BLaER1 treated with 17β-estradiol and CSF1 and Interleukin-3, amounts not matched to agents 10 nM and 100 nM (cell line): Measurements from ENCODE around the gene GP9.

Experiments used
- H3K27ac ChIP-seq, 11 experiments: shearing (Covaris generic); formaldehyde crosslinking; 2 replicates each; pipeline ENCODE4 v1.8.1; 2022
- H3K27me3 ChIP-seq, 11 experiments: shearing (Covaris generic); formaldehyde crosslinking; 2 replicates each; pipeline ENCODE4 v1.8.1; 2022
- H3K36me3 ChIP-seq, 11 experiments: shearing (Covaris generic); formaldehyde crosslinking; 2 replicates each; pipeline ENCODE4 v1.8.1; 2022
- H3K4me1 ChIP-seq, 10 experiments: shearing (Covaris generic); formaldehyde crosslinking; 2 replicates each; pipeline ENCODE4 v1.8.1; 2022
- H3K4me2 ChIP-seq, 11 experiments: shearing (Covaris generic); formaldehyde crosslinking; 2 replicates each; pipeline ENCODE4 v1.8.1; 2022
- H3K4me3 ChIP-seq, 10 experiments: shearing (Covaris generic); formaldehyde crosslinking; 2 replicates each; pipeline ENCODE4 v1.8.1; 2022
- H3K9ac ChIP-seq, 11 experiments: shearing (Covaris generic); formaldehyde crosslinking; 2 replicates each; pipeline ENCODE4 v1.8.1; 2022
- H3K9me3 ChIP-seq, 11 experiments: shearing (Covaris generic); formaldehyde crosslinking; replicated peaks in 1 of 11; 2 replicates each; pipeline ENCODE4 v1.8.1; 2022
- H4K20me1 ChIP-seq, 11 experiments: shearing (Covaris generic); formaldehyde crosslinking; 2 replicates each; pipeline ENCODE4 v1.8.1; 2022
- Cebpa-rat ChIP-seq, 11 experiments: shearing (Covaris generic); IDR thresholded peaks; 2 replicates each; pipeline ENCODE4 v1.8.1; 2022

GP9 gene

GRCh38 chr3:129050556-129051295, 9.9 kb upstream of the GP9 start:
- Histone ChIP-seq H3K36me3 (no peaks in the 10 kb centered on the region), H3K4me1 (peaks cover 0 to 51% (median 28%) of the 10 kb centered on the region in 10 experiments; a peak in 14 of 20 replicates), H3K4me3 (no peak overlapping the region), H3K9me3 (peaks cover 6 to 33% (median 25%) of the 10 kb centered on the region in 11 experiments), H3K27ac (no peak overlapping the region), H4K20me1 (no peaks in the 10 kb centered on the region), H3K9ac (no peak overlapping the region), H3K4me2 (peak overlapping the region in 7 of 11 experiments; percentile 4 to 50 (median 30); a peak in 8 of 22 replicates), H3K27me3 (peaks cover 12 to 20% (median 17%) of the 10 kb centered on the region in 11 experiments)
- TF ChIP-seq Cebpa-rat (IDR thresholded peaks at IDR 0.05): no peak

DNA sequence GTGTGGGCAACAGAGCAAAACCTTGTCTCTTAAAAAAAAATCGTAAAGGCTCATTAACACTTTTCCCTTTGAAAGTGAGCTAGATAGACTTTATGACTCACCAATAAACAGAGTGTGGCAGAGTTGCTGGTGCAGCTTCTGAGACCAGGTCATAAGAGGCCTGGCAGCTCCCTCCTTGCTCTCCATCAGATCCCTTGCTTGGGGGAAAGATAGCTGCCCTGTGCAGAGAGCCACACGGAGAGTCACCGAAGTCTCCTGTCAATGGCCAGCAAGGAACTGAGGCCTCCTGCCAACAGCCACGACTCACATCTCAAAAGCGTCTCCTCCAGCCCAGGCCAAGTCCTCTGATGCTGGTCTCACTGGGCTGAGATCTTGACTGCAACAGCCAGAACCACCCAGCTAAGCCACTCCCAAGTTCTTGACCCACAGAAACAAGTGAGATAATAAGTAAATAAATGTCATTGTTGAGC, 8.7 kb upstream of the GP9 start:
- H3K4me3 ChIP-seq: no peak overlapping the region
- TF ChIP-seq Cebpa-rat (IDR thresholded peaks at IDR 0.05): no peak
- H3K4me2 ChIP-seq: peak overlapping the region in 8 of 11 experiments; percentile 4 to 52 (median 32); a peak in 9 of 22 replicates
- H3K9ac ChIP-seq: no peak overlapping the region
- H3K9me3 ChIP-seq: peaks cover 0 to 21% (median 17%) of the 10 kb centered on the region in 11 experiments; a peak in 16 of 22 replicates
- H3K36me3 ChIP-seq: no peaks in the 10 kb centered on the region
- H3K4me1 ChIP-seq: peaks cover 0 to 55% (median 34%) of the 10 kb centered on the region in 10 experiments; a peak in 14 of 20 replicates
- peaks cover under 1 to 8% (median 5%) of the 10 kb centered on the region in 11 experiments; a peak in 15 of 22 replicates for H3K27me3 ChIP-seq
- H4K20me1 ChIP-seq: no peaks in the 10 kb centered on the region
- peak overlapping the region in 1 of 11 experiments; percentile 1; a peak in 1 of 22 replicates for H3K27ac ChIP-seq

DNA sequence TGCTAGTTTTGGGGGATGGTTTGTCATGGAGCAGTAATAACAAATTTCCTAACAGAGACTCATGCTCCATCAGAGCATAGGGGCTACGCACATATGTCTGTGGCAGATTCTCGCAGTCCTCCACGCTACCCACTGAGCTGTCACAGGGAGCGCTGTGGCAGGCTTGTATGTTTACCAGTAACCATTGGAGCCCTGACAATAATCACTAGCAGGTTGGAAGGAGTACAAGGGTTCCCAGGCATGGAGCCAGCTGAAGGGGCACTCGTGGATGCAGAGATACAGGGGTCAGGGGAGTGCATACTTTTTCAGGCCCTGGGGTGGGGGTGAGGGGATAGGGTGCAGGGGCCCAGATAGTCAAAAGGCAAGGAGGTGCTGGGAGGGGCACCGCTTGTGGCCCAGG, 7.9 kb upstream of the GP9 start:
- H3K4me1 ChIP-seq: peaks cover 0 to 60% (median 36%) of the 10 kb centered on the region in 10 experiments; a peak in 15 of 20 replicates
- TF ChIP-seq Cebpa-rat (IDR thresholded peaks at IDR 0.05): no peak
- H3K27ac ChIP-seq: no peak overlapping the region
- no peak overlapping the region for H3K4me3 ChIP-seq
- peaks cover 0 to 14% (median 11%) of the 10 kb centered on the region in 11 experiments; a peak in 16 of 22 replicates for H3K9me3 ChIP-seq
- H3K36me3 ChIP-seq: no peaks in the 10 kb centered on the region
- H4K20me1 ChIP-seq: no peaks in the 10 kb centered on the region
- H3K4me2 ChIP-seq: peak overlapping the region in 3 of 11 experiments; percentile 27 to 61 (median 61); a peak in 3 of 22 replicates
- H3K9ac ChIP-seq: no peak overlapping the region
- H3K27me3 ChIP-seq: peaks cover 0 to under 1% (median 0%) of the 10 kb centered on the region in 11 experiments; a peak in 1 of 22 replicates

DNA sequence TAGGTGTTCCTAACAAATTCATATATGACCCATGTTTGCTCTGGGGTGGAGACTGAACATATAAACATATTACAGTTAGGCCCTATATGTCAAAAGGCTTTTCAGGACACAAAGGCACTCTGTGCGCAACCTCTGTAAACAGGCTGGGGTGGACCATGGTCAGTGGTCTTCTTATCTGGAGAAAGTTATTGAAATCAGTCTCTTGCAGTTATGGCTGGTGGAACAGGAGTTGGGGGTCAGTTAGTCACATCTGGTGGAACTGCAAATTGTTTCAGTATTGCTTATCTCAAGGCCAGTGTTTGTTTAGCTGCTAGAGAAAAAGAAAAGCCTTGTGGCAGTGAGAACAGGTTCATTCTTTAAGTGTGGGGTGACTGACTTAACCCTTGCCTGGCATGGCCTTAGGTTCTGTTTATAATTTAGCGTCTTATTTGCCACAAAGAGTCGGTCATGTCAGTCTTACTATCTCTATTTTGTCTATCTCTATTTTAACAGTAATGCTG, 5.9 kb upstream of the GP9 start:
- Histone ChIP-seq H3K4me1 (peaks cover 17 to 80% (median 56%) of the 10 kb centered on the region in 10 experiments), H3K27me3 (no peaks in the 10 kb centered on the region), H3K4me3 (no peak overlapping the region), H3K4me2 (no peak overlapping the region), H3K9ac (no peak overlapping the region), H3K36me3 (no peaks in the 10 kb centered on the region), H4K20me1 (peaks cover 0 to 8% (median 0%) of the 10 kb centered on the region in 11 experiments; a peak in 1 of 22 replicates), H3K27ac (no peak overlapping the region), H3K9me3 (no peaks in the 10 kb centered on the region)
- no peak for TF ChIP-seq Cebpa-rat (IDR thresholded peaks at IDR 0.05)

GRCh38 chr3:129056451-129057173, 4.0 kb upstream of the GP9 start:
- TF ChIP-seq Cebpa-rat (IDR thresholded peaks at IDR 0.05): no peak
- no peaks in the 10 kb centered on the region for H3K36me3 ChIP-seq
- peaks cover 37 to 85% (median 67%) of the 10 kb centered on the region in 10 experiments for H3K4me1 ChIP-seq
- peak overlapping the region in 4 of 11 experiments; percentile 17 to 33 (median 25); a peak in 8 of 22 replicates for H3K4me2 ChIP-seq
- no peak overlapping the region for H3K4me3 ChIP-seq
- H3K27me3 ChIP-seq: peaks cover 0 to 8% (median 0%) of the 10 kb centered on the region in 11 experiments; a peak in 4 of 22 replicates
- H3K9me3 ChIP-seq: no peaks in the 10 kb centered on the region
- no peak overlapping the region for H3K27ac ChIP-seq
- H4K20me1 ChIP-seq: peaks cover 0 to 8% (median 0%) of the 10 kb centered on the region in 11 experiments; a peak in 1 of 22 replicates
- H3K9ac ChIP-seq: no peak overlapping the region

GRCh38 chr3:129057249-129057648, 3.3 kb upstream of the GP9 start:
- no peak overlapping the region for H3K4me3 ChIP-seq
- peaks cover 43 to 86% (median 67%) of the 10 kb centered on the region in 10 experiments for H3K4me1 ChIP-seq
- peaks cover 0 to 8% (median 0%) of the 10 kb centered on the region in 11 experiments; a peak in 1 of 22 replicates for H4K20me1 ChIP-seq
- H3K4me2 ChIP-seq: peak overlapping the region in 3 of 11 experiments; percentile 98 to 99 (median 98); a peak in 4 of 22 replicates
- no peak overlapping the region for H3K9ac ChIP-seq
- TF ChIP-seq Cebpa-rat (IDR thresholded peaks at IDR 0.05): no peak
- H3K27ac ChIP-seq: no peak overlapping the region
- peaks cover 0 to 13% (median 0%) of the 10 kb centered on the region in 11 experiments; a peak in 4 of 22 replicates for H3K27me3 ChIP-seq
- H3K9me3 ChIP-seq: no peaks in the 10 kb centered on the region
- H3K36me3 ChIP-seq: no peaks in the 10 kb centered on the region

- Histone ChIP-seq H3K27ac (peak overlapping the region in 5 of 11 experiments; percentile 58 to 83 (median 79); a peak in 6 of 22 replicates), H3K4me1 (peaks cover 43 to 88% (median 76%) of the 10 kb centered on the region in 10 experiments), H3K27me3 (peaks cover 0 to 13% (median 0%) of the 10 kb centered on the region in 11 experiments; a peak in 4 of 22 replicates), H3K9me3 (no peaks in the 10 kb centered on the region), H3K4me3 (peak overlapping the region in 1 of 10 experiments; percentile 42; a peak in 1 of 20 replicates), H3K4me2 (peak overlapping the region; percentile 87 to 99 (median 97)), H3K36me3 (no peaks in the 10 kb centered on the region), H4K20me1 (peaks cover 0 to 8% (median 0%) of the 10 kb centered on the region in 11 experiments; a peak in 1 of 22 replicates), H3K9ac (peak overlapping the region in 4 of 11 experiments; percentile 48 to 76 (median 68); a peak in 5 of 22 replicates)
- TF ChIP-seq Cebpa-rat (IDR thresholded peaks at IDR 0.05): no peak
These were observed 2.0 kb upstream of the GP9 start for GRCh38 chr3:129058441-129059200.
